Keratinocyte (primary cell): ENCODE results near the gene CFL1.

ENCODE experiments used
- EZH2 ChIP-seq: IDR thresholded peaks from one replicate; pipeline ENCODE4 v1.6.1; 2012; ENCODE audit warnings: inconsistent platforms, mild to moderate bottlenecking, low read length, moderate library complexity
- TF ChIP-seq, protein P1 (sequence below), 3 experiments: IDR thresholded peaks in 1 of 3; conservative IDR thresholded peaks in 1 of 3; optimal IDR thresholded peaks in 1 of 3; 2 replicates in 2 of 3; 3 replicates in 1 of 3; pipeline versions ENCODE3 to v1.5.1; 2011; ENCODE audit warnings: low read length in 3 of 3, mild to moderate bottlenecking in 3 of 3, moderate library complexity in 2 of 3, control low read depth in 1 of 3, inconsistent platforms in 1 of 3; ENCODE audit not compliant: insufficient read depth in 2 of 3; ENCODE audit errors: extremely low read depth in 1 of 3

DNA sequence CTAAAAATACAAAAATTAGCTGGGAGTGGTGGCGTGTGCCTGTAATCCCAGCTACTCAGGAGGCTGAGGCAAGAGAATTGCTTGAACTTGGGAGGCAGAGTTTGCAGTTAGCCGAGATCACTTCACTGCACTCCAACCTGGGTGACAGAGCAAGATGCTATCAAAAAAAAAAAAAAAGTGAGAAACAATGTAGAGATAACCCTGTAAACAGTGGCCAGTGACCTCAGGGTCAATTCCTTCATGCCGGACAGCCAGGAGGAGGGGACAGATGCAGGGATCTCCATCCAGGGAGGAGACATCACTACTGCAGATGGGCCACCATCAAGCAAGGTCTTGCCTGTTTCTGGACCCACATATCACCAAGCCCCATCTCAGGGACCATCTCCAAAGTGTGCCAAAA lies 10.2 kb downstream of the CFL1 start:
- TF ChIP-seq, protein P1, sequence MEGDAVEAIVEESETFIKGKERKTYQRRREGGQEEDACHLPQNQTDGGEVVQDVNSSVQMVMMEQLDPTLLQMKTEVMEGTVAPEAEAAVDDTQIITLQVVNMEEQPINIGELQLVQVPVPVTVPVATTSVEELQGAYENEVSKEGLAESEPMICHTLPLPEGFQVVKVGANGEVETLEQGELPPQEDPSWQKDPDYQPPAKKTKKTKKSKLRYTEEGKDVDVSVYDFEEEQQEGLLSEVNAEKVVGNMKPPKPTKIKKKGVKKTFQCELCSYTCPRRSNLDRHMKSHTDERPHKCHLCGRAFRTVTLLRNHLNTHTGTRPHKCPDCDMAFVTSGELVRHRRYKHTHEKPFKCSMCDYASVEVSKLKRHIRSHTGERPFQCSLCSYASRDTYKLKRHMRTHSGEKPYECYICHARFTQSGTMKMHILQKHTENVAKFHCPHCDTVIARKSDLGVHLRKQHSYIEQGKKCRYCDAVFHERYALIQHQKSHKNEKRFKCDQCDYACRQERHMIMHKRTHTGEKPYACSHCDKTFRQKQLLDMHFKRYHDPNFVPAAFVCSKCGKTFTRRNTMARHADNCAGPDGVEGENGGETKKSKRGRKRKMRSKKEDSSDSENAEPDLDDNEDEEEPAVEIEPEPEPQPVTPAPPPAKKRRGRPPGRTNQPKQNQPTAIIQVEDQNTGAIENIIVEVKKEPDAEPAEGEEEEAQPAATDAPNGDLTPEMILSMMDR (optimal IDR thresholded peaks at IDR 0.05 in 1 of 3, IDR thresholded peaks at IDR 0.05 in 1 of 3, conservative IDR thresholded peaks at IDR 0.05 in 1 of 3; ENCODE audit: extremely low read depth in 1 of 3, insufficient read depth in 2 of 3, low read length in 3 of 3), result no peak
- no peak for TF ChIP-seq EZH2
